ENCODE results near the gene LCN12.

The LCN12 gene

DNA sequence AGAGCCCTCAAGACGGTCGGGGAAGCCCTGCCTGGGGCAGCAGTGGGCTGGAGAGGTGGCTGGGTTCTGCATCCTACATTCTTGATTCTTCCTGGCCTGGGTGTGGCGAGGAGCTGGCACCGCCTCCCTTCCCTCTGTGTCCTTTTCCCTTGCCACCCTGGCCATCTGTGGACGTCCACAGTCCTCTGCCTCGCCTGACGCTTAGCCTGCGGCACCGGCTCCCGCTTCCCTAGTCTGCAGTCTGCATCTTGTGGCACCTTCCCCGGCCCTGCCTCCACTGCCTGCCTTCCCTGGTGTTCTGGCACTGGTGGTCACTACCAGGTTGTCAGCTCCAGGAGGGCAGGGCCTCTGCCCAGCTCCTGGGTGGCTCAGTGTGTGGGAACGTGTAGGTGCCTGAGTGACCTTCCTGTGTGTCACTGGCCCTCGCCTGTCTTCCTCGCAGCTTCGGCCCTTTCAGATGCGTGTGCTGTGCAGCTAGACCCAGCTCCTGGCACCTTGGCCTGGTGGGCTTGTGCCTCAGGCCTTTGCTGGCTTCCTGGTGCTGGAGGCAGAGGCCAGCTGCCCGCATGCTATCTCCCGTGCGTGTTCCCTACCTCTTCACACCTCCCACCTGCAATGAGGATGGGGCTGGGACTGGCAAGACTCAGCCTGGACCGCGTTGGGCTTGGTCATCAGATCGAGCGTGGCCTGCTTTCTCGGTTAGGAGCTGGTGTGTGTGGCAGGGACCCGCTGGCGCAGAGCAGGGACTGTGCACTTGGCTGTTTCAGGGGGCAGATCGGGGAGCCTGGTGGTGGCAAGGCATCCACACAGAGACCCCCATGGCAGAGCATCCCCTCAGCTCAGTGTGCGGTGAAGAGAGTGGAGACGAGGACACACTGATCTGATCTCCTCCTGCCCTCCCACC, 44.8 kb upstream of the LCN12 start:
- Histone ChIP-seq H3K4me2 (ENCODE audit: low read length) (no peak overlapping the region), H3K4me3 (ENCODE audit: low read length) (no peak overlapping the region), H3K27me3 (ENCODE audit: low read depth, low read length) (no peaks in the 10 kb centered on the region), H4K20me1 (ENCODE audit: insufficient read depth, low read length) (no peaks in the 10 kb centered on the region), H2AFZ (ENCODE audit: low read depth, low read length) (no peak overlapping the region), H3K79me2 (ENCODE audit: low read length) (peaks cover 11% of the 10 kb centered on the region), H3K27ac (ENCODE audit: low read length) (no peak overlapping the region), H3K36me3 (replicated peaks; ENCODE audit: low read depth, low read length) (peaks cover 50% of the 10 kb centered on the region), H3K9me3 (ENCODE audit: insufficient read depth, low read length) (no peaks in the 10 kb centered on the region), H3K9ac (ENCODE audit: low read length) (no peak overlapping the region), H3K4me1 (ENCODE audit: low read length) (peaks cover 11% of the 10 kb centered on the region)
- TF ChIP-seq EZH2phosphoT487 (IDR thresholded peaks at IDR 0.05; ENCODE audit: low read depth): no peak
- TF ChIP-seq, protein P1, sequence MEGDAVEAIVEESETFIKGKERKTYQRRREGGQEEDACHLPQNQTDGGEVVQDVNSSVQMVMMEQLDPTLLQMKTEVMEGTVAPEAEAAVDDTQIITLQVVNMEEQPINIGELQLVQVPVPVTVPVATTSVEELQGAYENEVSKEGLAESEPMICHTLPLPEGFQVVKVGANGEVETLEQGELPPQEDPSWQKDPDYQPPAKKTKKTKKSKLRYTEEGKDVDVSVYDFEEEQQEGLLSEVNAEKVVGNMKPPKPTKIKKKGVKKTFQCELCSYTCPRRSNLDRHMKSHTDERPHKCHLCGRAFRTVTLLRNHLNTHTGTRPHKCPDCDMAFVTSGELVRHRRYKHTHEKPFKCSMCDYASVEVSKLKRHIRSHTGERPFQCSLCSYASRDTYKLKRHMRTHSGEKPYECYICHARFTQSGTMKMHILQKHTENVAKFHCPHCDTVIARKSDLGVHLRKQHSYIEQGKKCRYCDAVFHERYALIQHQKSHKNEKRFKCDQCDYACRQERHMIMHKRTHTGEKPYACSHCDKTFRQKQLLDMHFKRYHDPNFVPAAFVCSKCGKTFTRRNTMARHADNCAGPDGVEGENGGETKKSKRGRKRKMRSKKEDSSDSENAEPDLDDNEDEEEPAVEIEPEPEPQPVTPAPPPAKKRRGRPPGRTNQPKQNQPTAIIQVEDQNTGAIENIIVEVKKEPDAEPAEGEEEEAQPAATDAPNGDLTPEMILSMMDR (IDR thresholded peaks at IDR 0.05; ENCODE audit: low read depth, low read length): no peak

- Histone ChIP-seq H3K36me3 (replicated peaks; ENCODE audit: low read depth, low read length) (peaks cover 52% of the 10 kb centered on the region), H3K4me2 (ENCODE audit: low read length) (no peak overlapping the region), H4K20me1 (ENCODE audit: insufficient read depth, low read length) (no peaks in the 10 kb centered on the region), H3K27me3 (ENCODE audit: low read depth, low read length) (no peaks in the 10 kb centered on the region), H3K4me3 (ENCODE audit: low read length) (no peak overlapping the region), H3K9ac (ENCODE audit: low read length) (no peak overlapping the region), H3K4me1 (ENCODE audit: low read length) (no peaks in the 10 kb centered on the region), H2AFZ (ENCODE audit: low read depth, low read length) (no peak overlapping the region), H3K9me3 (ENCODE audit: insufficient read depth, low read length) (no peaks in the 10 kb centered on the region), H3K27ac (ENCODE audit: low read length) (no peak overlapping the region), H3K79me2 (ENCODE audit: low read length) (peaks cover 3% of the 10 kb centered on the region; the same call in 1 of the 2 replicates)
- no peak for TF ChIP-seq EZH2phosphoT487 (IDR thresholded peaks at IDR 0.05; ENCODE audit: low read depth)
- TF ChIP-seq, protein P1 (IDR thresholded peaks at IDR 0.05; ENCODE audit: low read depth, low read length): no peak
Measured at GRCh38 chr9:136910197-136910900, 41.7 kb upstream of the LCN12 start.

GRCh38 chr9:136910901-136911245, 41.2 kb upstream of the LCN12 start:
- no peak for TF ChIP-seq EZH2phosphoT487 (IDR thresholded peaks at IDR 0.05; ENCODE audit: low read depth)
- TF ChIP-seq, protein P1 (IDR thresholded peaks at IDR 0.05; ENCODE audit: low read depth, low read length): no peak
- Histone ChIP-seq H3K27ac (ENCODE audit: low read length) (no peak overlapping the region), H3K4me3 (ENCODE audit: low read length) (no peak overlapping the region), H3K4me1 (ENCODE audit: low read length) (no peaks in the 10 kb centered on the region), H3K4me2 (ENCODE audit: low read length) (no peak overlapping the region), H3K9me3 (ENCODE audit: insufficient read depth, low read length) (no peaks in the 10 kb centered on the region), H2AFZ (ENCODE audit: low read depth, low read length) (no peak overlapping the region), H3K9ac (ENCODE audit: low read length) (no peak overlapping the region), H3K79me2 (ENCODE audit: low read length) (peaks cover 3% of the 10 kb centered on the region; the same call in 1 of the 2 replicates), H4K20me1 (ENCODE audit: insufficient read depth, low read length) (no peaks in the 10 kb centered on the region), H3K27me3 (ENCODE audit: low read depth, low read length) (no peaks in the 10 kb centered on the region), H3K36me3 (replicated peaks; ENCODE audit: low read depth, low read length) (peaks cover 50% of the 10 kb centered on the region)
